ENCODE data around the gene PLXNA4. TPM values are rescaled to one million over a fixed set of nuclear protein-coding genes. Genes with fewer than 3 reads are reported as not detected.

Gene PLXNA4
- total RNA-seq, 2 experiments from 2014 or later, result 0.75 to 0.85 TPM

DNA sequence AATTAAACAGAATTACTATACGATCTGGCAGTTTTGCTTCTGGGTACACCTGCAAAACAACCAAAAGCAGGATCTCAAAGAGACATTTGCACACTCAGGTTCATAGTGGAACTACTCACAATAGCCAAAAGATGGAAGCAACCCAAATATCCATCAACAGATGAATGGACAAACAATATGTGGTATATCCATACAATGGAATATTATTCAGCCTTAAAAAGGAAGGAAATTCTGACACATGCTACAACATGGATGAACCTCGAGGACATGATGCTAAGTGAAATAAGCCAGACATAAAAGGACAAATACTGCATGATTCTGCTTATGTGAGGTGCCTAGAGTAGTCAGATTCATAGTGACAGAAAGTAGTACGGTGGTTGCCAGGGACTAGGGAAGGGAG, 330.7 kb downstream of the PLXNA4 start:
- H3K27ac ChIP-seq (ENCODE audit: low read depth in 1 of 2, low read length in 2 of 2), result no peak overlapping the region

DNA sequence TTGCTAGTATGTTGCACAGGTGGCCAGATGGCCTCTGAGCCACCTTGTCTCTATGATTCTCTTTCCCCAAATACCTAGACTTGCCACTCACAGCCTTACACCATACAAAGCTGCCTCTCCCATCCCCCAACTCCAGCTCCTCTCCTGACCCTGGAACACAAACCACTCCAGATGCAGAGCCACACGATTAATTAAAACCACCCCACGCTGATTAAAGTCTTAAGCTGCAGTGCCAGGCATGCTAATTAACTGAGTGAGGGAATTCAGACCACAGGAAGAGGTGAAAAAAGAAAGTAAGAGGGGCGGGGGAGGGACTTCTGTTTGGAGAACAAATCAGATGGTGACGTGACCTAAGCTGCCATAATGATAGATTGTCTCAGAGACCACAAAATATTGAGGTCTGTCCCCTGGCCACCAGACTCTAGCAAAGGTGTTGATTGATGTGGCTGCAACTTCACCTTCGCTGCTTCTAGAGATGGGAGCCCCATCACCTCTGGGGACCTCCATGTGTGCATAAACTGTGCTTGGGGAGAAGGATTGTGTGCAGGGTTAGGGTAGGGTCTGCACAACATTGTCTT, 331.3 kb downstream of the PLXNA4 start:
- DNase-seq, result no peak
- Histone ChIP-seq H3K4me3 (ENCODE audit: low read length) (no peak overlapping the region), H3K27ac (ENCODE audit: low read depth in 1 of 2, low read length in 2 of 2) (no peak overlapping the region), H3K27me3 (ENCODE audit: control insufficient read depth in 1 of 2, insufficient read depth in 2 of 2, low read length in 2 of 2) (no peaks in the 10 kb centered on the region), H3K4me1 (ENCODE audit: insufficient read depth, low read length) (no peaks in the 10 kb centered on the region), H3K9me3 (ENCODE audit: control insufficient read depth in 1 of 2, insufficient read depth in 1 of 2, low read length in 2 of 2) (peaks cover 0 to 5% of the 10 kb centered on the region in 2 experiments), H3K36me3 (ENCODE audit: insufficient read depth, low read length) (no peaks in the 10 kb centered on the region)
- H3K9me3 Mint-ChIP-seq, result peaks cover 2% of the 10 kb centered on the region
- ATAC-seq (ENCODE audit: poor library complexity), result no peak
- H3K4me3 Mint-ChIP-seq, result no peak overlapping the region
- no peak overlapping the region for H3K27ac Mint-ChIP-seq
- H3K36me3 Mint-ChIP-seq (ENCODE audit: low read depth), result no peaks in the 10 kb centered on the region
- TF ChIP-seq, protein P1, sequence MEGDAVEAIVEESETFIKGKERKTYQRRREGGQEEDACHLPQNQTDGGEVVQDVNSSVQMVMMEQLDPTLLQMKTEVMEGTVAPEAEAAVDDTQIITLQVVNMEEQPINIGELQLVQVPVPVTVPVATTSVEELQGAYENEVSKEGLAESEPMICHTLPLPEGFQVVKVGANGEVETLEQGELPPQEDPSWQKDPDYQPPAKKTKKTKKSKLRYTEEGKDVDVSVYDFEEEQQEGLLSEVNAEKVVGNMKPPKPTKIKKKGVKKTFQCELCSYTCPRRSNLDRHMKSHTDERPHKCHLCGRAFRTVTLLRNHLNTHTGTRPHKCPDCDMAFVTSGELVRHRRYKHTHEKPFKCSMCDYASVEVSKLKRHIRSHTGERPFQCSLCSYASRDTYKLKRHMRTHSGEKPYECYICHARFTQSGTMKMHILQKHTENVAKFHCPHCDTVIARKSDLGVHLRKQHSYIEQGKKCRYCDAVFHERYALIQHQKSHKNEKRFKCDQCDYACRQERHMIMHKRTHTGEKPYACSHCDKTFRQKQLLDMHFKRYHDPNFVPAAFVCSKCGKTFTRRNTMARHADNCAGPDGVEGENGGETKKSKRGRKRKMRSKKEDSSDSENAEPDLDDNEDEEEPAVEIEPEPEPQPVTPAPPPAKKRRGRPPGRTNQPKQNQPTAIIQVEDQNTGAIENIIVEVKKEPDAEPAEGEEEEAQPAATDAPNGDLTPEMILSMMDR (IDR thresholded peaks at IDR 0.05), result no peak
- no peaks in the 10 kb centered on the region for H3K4me1 Mint-ChIP-seq (ENCODE audit: low read depth)
- intact Hi-C loops (cut with DNase I, micrococcal nuclease), result no loop called here
- ChIA-PET CTCF (no interaction called here), POLR2A (no interaction called here)
- H3K27me3 Mint-ChIP-seq, result peaks cover 29% of the 10 kb centered on the region

More for the DNA sequence above, 330.7 kb downstream of the PLXNA4 start:
- Histone ChIP-seq H3K27me3 (ENCODE audit: control insufficient read depth in 1 of 2, insufficient read depth in 2 of 2, low read length in 2 of 2) (no peaks in the 10 kb centered on the region), H3K9me3 (ENCODE audit: control insufficient read depth in 1 of 2, insufficient read depth in 1 of 2, low read length in 2 of 2) (peaks cover 0 to 5% of the 10 kb centered on the region in 2 experiments), H3K4me3 (ENCODE audit: low read length) (no peak overlapping the region), H3K4me1 (ENCODE audit: insufficient read depth, low read length) (no peaks in the 10 kb centered on the region), H3K36me3 (ENCODE audit: insufficient read depth, low read length) (no peaks in the 10 kb centered on the region)
- ChIA-PET CTCF (no interaction called here), POLR2A (no interaction called here)
- Mint-ChIP-seq H3K27ac (no peak overlapping the region), H3K9me3 (peaks cover 2% of the 10 kb centered on the region), H3K4me1 (ENCODE audit: low read depth) (no peaks in the 10 kb centered on the region), H3K27me3 (peaks cover 29% of the 10 kb centered on the region), H3K4me3 (no peak overlapping the region), H3K36me3 (ENCODE audit: low read depth) (no peaks in the 10 kb centered on the region)
- ATAC-seq (ENCODE audit: poor library complexity) (no peak), DNase-seq (no peak)
- TF ChIP-seq, protein P1 (IDR thresholded peaks at IDR 0.05), result no peak
- intact Hi-C loops (cut with DNase I, micrococcal nuclease), result no loop called here

DNA sequence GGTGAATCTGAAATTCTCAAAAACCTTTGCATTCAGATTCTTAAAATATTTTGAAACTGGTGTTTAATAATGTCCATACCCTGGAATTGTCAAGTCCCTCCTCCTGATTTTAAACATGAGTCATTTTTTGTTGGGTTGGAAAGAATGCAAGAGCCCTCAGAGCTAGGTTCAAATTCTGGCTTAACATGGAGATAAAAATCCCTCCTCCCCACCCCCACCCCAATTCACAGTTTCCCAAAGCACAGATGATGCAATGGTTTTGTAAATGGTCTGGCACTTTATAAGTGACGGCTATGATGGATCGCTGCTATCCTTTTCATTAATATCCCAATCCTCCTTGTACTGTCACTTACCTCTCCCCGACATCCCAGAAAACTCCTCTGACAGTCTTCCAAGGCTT, 332.8 kb downstream of the PLXNA4 start:
- CTCF ChIA-PET, result no interaction called here
- intact Hi-C loops (cut with DNase I, micrococcal nuclease), result no loop called here
- Mint-ChIP-seq H3K4me3 (no peak overlapping the region), H3K9me3 (peaks cover 2% of the 10 kb centered on the region), H3K27me3 (peaks cover 30% of the 10 kb centered on the region), H3K27ac (no peak overlapping the region), H3K4me1 (ENCODE audit: low read depth) (no peaks in the 10 kb centered on the region), H3K36me3 (ENCODE audit: low read depth) (no peaks in the 10 kb centered on the region)
- ATAC-seq (ENCODE audit: poor library complexity) (no peak), DNase-seq (no peak)
- H3K27me3 ChIP-seq (ENCODE audit: control insufficient read depth in 1 of 2, insufficient read depth in 2 of 2, low read length in 2 of 2), result no peaks in the 10 kb centered on the region
- TF ChIP-seq, protein P1 (IDR thresholded peaks at IDR 0.05), result no peak
- H3K4me1 ChIP-seq (ENCODE audit: insufficient read depth, low read length), result no peaks in the 10 kb centered on the region
- H3K4me3 ChIP-seq (ENCODE audit: low read length), result no peak overlapping the region
- peaks cover 0 to 9% of the 10 kb centered on the region in 2 experiments for H3K9me3 ChIP-seq (ENCODE audit: control insufficient read depth in 1 of 2, insufficient read depth in 1 of 2, low read length in 2 of 2)
- H3K36me3 ChIP-seq (ENCODE audit: insufficient read depth, low read length), result no peaks in the 10 kb centered on the region
- H3K27ac ChIP-seq (ENCODE audit: low read depth in 1 of 2, low read length in 2 of 2), result no peak overlapping the region
- POLR2A ChIA-PET, result no interaction called here

Data from CD4-positive, alpha-beta T cell (primary cell).